Tibial nerve (tissue), 4 donors: ENCODE results near the gene GPC3. TPM values are rescaled to one million over a fixed set of nuclear protein-coding genes. Genes with fewer than 3 reads are reported as not detected.

Experiments used
- DNase-seq, 2 donors: peaks; one replicate each; pipeline ENCODE4 v3.0.0-alpha.2; 2019; ENCODE audit warnings: low spot score in 2 of 2
- H3K27ac ChIP-seq, 4 donors: fragments of 200-600 bp; sonication (generic) in 3 of 4; one replicate each; pipeline ENCODE4 v1.5.1; 2017 to 2019; ENCODE audit warnings: mild to moderate bottlenecking in 1 of 4
- H3K27me3 ChIP-seq, 2 donors: fragments of 200-600 bp; sonication (generic) in 1 of 2; one replicate each; pipeline versions ENCODE4 v1.5.1 to v1.6.0; 2017 to 2019
- H3K36me3 ChIP-seq, 3 donors: fragments of 200-600 bp; sonication (generic); one replicate each; pipeline ENCODE4 v1.5.1; 2018 to 2019
- H3K4me1 ChIP-seq, 4 donors: fragments of 200-600 bp; sonication (generic) in 3 of 4; one replicate each; pipeline ENCODE4 v1.5.1; 2017 to 2019
- H3K4me3 ChIP-seq, 4 donors: fragments of 200-600 bp; sonication (generic) in 3 of 4; one replicate each; pipeline ENCODE4 v1.5.1; 2017 to 2019; ENCODE audit warnings: mild to moderate bottlenecking in 1 of 4, moderate library complexity in 1 of 4
- H3K9me3 ChIP-seq, 4 donors: fragments of 200-600 bp; sonication (generic) in 3 of 4; one replicate each; pipeline ENCODE4 v1.5.1; 2017 to 2019
- EP300 ChIP-seq, 2 donors: sonication (generic); formaldehyde crosslinking; IDR thresholded peaks; one replicate each; pipeline ENCODE4 v1.6.1; 2017; ENCODE audit warnings: antibody characterized with exemption in 2 of 2, mild to moderate bottlenecking in 1 of 2
- POLR2A ChIP-seq, 2 donors: fragments of 450-650 bp; IDR thresholded peaks; one replicate each; pipeline ENCODE4 v1.6.1; 2017; ENCODE audit warnings: antibody characterized with exemption in 2 of 2, mild to moderate bottlenecking in 2 of 2, moderate library complexity in 2 of 2
- WGBS, 2 donors: methylation state at CpG; one replicate each; pipeline ENCODE4 v1.1.5; 2018; 5-methylcytosine and 5-hydroxymethylcytosine counted together
- total RNA-seq, 4 donors: library from RNA; depleted of rRNA; stranded (reverse); fragments of >200 nt; gene quantifications; one replicate each; pipeline ENCODE4 v1.1.0, GENCODE V29; 2016
- TF ChIP-seq, protein P1 (sequence below), 5 experiments: fragments of 200-600 bp in 3 of 5; fragments of 450-650 bp in 2 of 5; sonication (generic) in 3 of 5; IDR thresholded peaks; one replicate each; pipeline ENCODE4 v1.5.1; 2016 to 2019; ENCODE audit warnings: antibody characterized with exemption in 5 of 5, mild to moderate bottlenecking in 3 of 5, moderate library complexity in 2 of 5

GPC3 gene
- total RNA-seq, 4 donors from 2014 or later: 60.5 to 116 (median 72.8) TPM

DNA sequence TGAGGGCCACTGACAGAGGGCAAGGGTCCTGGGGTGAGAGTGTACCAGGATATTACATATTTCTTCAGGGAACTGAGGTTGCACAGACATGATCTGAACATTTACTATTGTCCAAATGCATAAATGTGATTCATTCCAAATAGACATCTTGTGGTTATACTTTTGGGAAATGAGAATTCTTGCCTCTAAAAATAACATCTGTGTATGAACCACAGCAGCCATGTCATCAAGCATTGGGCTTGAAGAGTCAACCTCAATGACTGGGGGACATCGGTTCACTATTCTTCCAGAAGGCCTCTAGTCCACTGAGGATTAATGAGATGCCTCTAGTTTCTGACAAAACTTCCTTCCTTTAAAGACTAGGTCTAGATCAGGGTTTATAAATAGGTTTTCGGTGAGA, 377.0 kb downstream of the GPC3 start:
- no peak for TF ChIP-seq EP300 (IDR thresholded peaks at IDR 0.05)
- TF ChIP-seq POLR2A (IDR thresholded peaks at IDR 0.05): no peak
- TF ChIP-seq, protein P1, sequence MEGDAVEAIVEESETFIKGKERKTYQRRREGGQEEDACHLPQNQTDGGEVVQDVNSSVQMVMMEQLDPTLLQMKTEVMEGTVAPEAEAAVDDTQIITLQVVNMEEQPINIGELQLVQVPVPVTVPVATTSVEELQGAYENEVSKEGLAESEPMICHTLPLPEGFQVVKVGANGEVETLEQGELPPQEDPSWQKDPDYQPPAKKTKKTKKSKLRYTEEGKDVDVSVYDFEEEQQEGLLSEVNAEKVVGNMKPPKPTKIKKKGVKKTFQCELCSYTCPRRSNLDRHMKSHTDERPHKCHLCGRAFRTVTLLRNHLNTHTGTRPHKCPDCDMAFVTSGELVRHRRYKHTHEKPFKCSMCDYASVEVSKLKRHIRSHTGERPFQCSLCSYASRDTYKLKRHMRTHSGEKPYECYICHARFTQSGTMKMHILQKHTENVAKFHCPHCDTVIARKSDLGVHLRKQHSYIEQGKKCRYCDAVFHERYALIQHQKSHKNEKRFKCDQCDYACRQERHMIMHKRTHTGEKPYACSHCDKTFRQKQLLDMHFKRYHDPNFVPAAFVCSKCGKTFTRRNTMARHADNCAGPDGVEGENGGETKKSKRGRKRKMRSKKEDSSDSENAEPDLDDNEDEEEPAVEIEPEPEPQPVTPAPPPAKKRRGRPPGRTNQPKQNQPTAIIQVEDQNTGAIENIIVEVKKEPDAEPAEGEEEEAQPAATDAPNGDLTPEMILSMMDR (IDR thresholded peaks at IDR 0.05): no peak
- Histone ChIP-seq H3K4me3 (no peak overlapping the region), H3K36me3 (no peaks in the 10 kb centered on the region), H3K27me3 (peaks cover 0 to 8% of the 10 kb centered on the region in 2 donors), H3K27ac (no peak overlapping the region), H3K4me1 (no peaks in the 10 kb centered on the region), H3K9me3 (no peaks in the 10 kb centered on the region)
- 51 to 70% methylated on average over 2 of the region's 2 CpGs for WGBS, 2 donors
- DNase-seq: no peak

GRCh38 chrX:133607419-133608348, 377.7 kb downstream of the GPC3 start:
- peaks cover 0 to 8% of the 10 kb centered on the region in 2 donors for H3K27me3 ChIP-seq
- TF ChIP-seq POLR2A (IDR thresholded peaks at IDR 0.05) (no peak), EP300 (IDR thresholded peaks at IDR 0.05) (no peak)
- TF ChIP-seq, protein P1 (IDR thresholded peaks at IDR 0.05): no peak
- no peaks in the 10 kb centered on the region for H3K36me3 ChIP-seq
- no peak overlapping the region for H3K4me3 ChIP-seq
- DNase-seq: no peak
- WGBS, 2 donors: 57 to 63% methylated on average over 4 to 5 of the region's 5 CpGs
- no peaks in the 10 kb centered on the region for H3K4me1 ChIP-seq
- H3K27ac ChIP-seq: peak overlapping the region in 1 of 4 donors; percentile 7
- H3K9me3 ChIP-seq: no peaks in the 10 kb centered on the region

DNA sequence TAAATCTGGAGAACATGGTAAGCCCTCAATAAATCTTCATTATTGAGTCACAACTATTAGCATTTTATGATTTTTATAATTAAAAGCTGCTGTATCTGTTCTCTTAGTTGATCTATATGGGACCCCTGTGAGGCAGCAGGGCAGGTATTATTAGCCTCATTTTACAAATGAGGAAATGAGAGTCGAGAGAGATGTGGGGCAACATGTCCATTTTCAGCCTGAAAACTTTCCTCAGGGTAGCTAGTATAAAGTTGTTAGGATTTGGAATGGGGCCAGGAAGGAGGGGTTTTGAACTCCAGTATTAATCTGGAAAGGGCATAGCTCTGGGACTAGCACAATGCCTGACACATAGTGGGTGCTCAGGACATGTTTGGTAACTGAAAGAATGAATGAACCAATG, 378.4 kb downstream of the GPC3 start:
- H3K27me3 ChIP-seq: peaks cover 0 to 8% of the 10 kb centered on the region in 2 donors
- H3K36me3 ChIP-seq: no peaks in the 10 kb centered on the region
- 76 to 79% methylated on average over 1 of the region's 1 CpG for WGBS, 2 donors
- H3K4me3 ChIP-seq: no peak overlapping the region
- TF ChIP-seq EP300 (IDR thresholded peaks at IDR 0.05) (no peak), POLR2A (IDR thresholded peaks at IDR 0.05) (no peak)
- TF ChIP-seq, protein P1 (IDR thresholded peaks at IDR 0.05): no peak
- DNase-seq: no peak
- H3K27ac ChIP-seq: no peak overlapping the region
- no peaks in the 10 kb centered on the region for H3K9me3 ChIP-seq
- no peaks in the 10 kb centered on the region for H3K4me1 ChIP-seq

GRCh38 chrX:133604801-133605200, 380.6 kb downstream of the GPC3 start:
- 72 to 74% methylated on average over 7 of the region's 7 CpGs for WGBS, 2 donors
- no peaks in the 10 kb centered on the region for H3K36me3 ChIP-seq
- H3K9me3 ChIP-seq: no peaks in the 10 kb centered on the region
- DNase-seq: no peak
- no peak overlapping the region for H3K4me3 ChIP-seq
- H3K27me3 ChIP-seq: peaks cover 0 to 8% of the 10 kb centered on the region in 2 donors
- no peak overlapping the region for H3K27ac ChIP-seq
- no peaks in the 10 kb centered on the region for H3K4me1 ChIP-seq
- TF ChIP-seq POLR2A (IDR thresholded peaks at IDR 0.05) (no peak), EP300 (IDR thresholded peaks at IDR 0.05) (no peak)
- TF ChIP-seq, protein P1 (IDR thresholded peaks at IDR 0.05): no peak

GRCh38 chrX:133602881-133603280, 382.5 kb downstream of the GPC3 start:
- Histone ChIP-seq H3K36me3 (no peaks in the 10 kb centered on the region), H3K9me3 (no peaks in the 10 kb centered on the region), H3K27me3 (peaks cover 0 to 14% of the 10 kb centered on the region in 2 donors), H3K4me3 (no peak overlapping the region), H3K4me1 (no peaks in the 10 kb centered on the region), H3K27ac (no peak overlapping the region)
- DNase-seq: no peak
- no peak for TF ChIP-seq POLR2A (IDR thresholded peaks at IDR 0.05)
- TF ChIP-seq EP300 (IDR thresholded peaks at IDR 0.05): no peak
- TF ChIP-seq, protein P1 (IDR thresholded peaks at IDR 0.05): no peak
- 82 to 97% methylated on average over 4 of the region's 4 CpGs for WGBS, 2 donors
